Stomach (tissue), 9 donors: ENCODE data around the gene MMP21. TPM values are rescaled to one million over a fixed set of nuclear protein-coding genes. Genes with fewer than 3 reads are reported as not detected.
A peak's percentile ranks its signal among the peaks of the same experiment; 100 is the strongest.

Experiments
- DNase-seq, 2 donors: peaks; one replicate each; pipeline versions ENCODE4 v3.0.0 to v3.0.0-alpha.2; 2013 to 2019
- H3K27ac ChIP-seq, 5 donors: fragments of 200-600 bp in 4 of 5; sonication (generic) in 4 of 5; one replicate each; pipeline ENCODE4 v1.5.1; 2013 to 2019; ENCODE audit warnings: mild to moderate bottlenecking in 1 of 5, moderate library complexity in 1 of 5
- H3K27me3 ChIP-seq, 3 donors: fragments of 200-600 bp; sonication (generic); one replicate each; pipeline ENCODE4 v1.5.1; 2017 to 2019; ENCODE audit warnings: mixed run types in 1 of 3
- H3K36me3 ChIP-seq, 4 donors: fragments of 200-600 bp; sonication (generic); 1 replicate in 3 of 4; 2 replicates in 1 of 4; pipeline ENCODE4 v1.5.1; 2016 to 2019
- H3K4me1 ChIP-seq, 4 donors: fragments of 200-600 bp; sonication (generic); one replicate each; pipeline ENCODE4 v1.5.1; 2016 to 2019
- H3K4me3 ChIP-seq, 4 donors: fragments of 200-600 bp; sonication (generic) in 3 of 4; one replicate each; pipeline ENCODE4 v1.5.1; 2016 to 2019; ENCODE audit warnings: mild to moderate bottlenecking in 1 of 4
- H3K9me3 ChIP-seq, 4 donors: fragments of 200-600 bp; sonication (generic); one replicate each; pipeline ENCODE4 v1.5.1; 2016 to 2019
- EP300 ChIP-seq: sonication (generic); formaldehyde crosslinking; IDR thresholded peaks from one replicate; pipeline ENCODE4 v1.6.1; 2017; ENCODE audit warnings: antibody characterized with exemption
- POLR2A ChIP-seq, 4 donors: fragments of 450-650 bp; IDR thresholded peaks; one replicate each; pipeline ENCODE4 v1.6.1; 2016; ENCODE audit warnings: antibody characterized with exemption in 4 of 4, control low read depth in 2 of 4, mild to moderate bottlenecking in 1 of 4, moderate library complexity in 1 of 4
- POLR2AphosphoS5 ChIP-seq, 3 donors: sonication (generic); formaldehyde crosslinking; IDR thresholded peaks; one replicate each; pipeline ENCODE4 v1.6.1; 2016; ENCODE audit warnings: antibody characterized with exemption in 3 of 3
- WGBS, 5 donors: extraction: QIAGEN DNeasy Blood & Tissue Kit in 3 of 5; methylation state at CpG; one replicate each; pipeline versions ENCODE4 v1.1.5 to v1.1.7; 2013 to 2018; 5-methylcytosine and 5-hydroxymethylcytosine counted together
- intact Hi-C: fragments of 100-400 bp; cut with DNase I; formaldehyde crosslinking; loops from one replicate; pipeline ENCODE4 v1.15.1; 2023; ENCODE audit warnings: low total_unique reads
- polyA plus RNA-seq, 3 donors: library from polyadenylated mRNA; stranded (reverse); fragments of 200-250 nt; gene quantifications; one replicate each; pipeline ENCODE4 v1.2.3, GENCODE V29; 2013
- total RNA-seq, 5 donors: library from RNA; depleted of rRNA; stranded (reverse); fragments of >200 nt; gene quantifications; one replicate each; pipeline versions ENCODE4 v1.1.0 to v1.2.3, GENCODE V29; 2014 to 2016
- TF ChIP-seq, protein P1 (sequence below), 7 experiments: fragments of 450-650 bp in 4 of 7; fragments of 200-600 bp in 3 of 7; sonication (generic) in 3 of 7; IDR thresholded peaks; one replicate each; pipeline ENCODE4 v1.5.1; 2016 to 2019; ENCODE audit warnings: antibody characterized with exemption in 7 of 7, control low read depth in 2 of 7, mild to moderate bottlenecking in 1 of 7
- donor health status: healthy with polysubstance abuse.
- donor health status: Bipolar disorder and iron deficiency.
- donor health status: healthy.

Gene MMP21
- total and polyA plus RNA-seq, 8 donors = 0.45 TPM; not detected in 7

DNA sequence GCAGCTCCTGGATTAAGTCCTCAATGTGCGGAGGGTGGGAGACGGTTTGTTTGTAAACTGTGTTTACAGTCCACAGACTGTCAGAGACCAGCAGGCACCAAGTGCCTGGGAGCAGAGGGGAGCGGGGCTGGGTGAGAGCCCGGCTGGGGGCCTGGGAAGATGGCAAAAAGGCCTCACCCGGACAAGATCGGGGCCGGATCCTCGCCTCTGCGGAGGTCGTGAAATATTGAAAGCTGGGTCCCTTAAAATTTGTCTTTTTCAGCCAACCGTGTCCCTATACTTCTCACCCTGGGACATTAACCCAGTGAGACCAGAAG is 2.8 kb downstream of the MMP21 start:
- H3K36me3 ChIP-seq = peaks cover 0 to 7% (median 6%) of the 10 kb centered on the region in 4 donors
- H3K4me1 ChIP-seq = peaks cover 0 to 20% (median 6%) of the 10 kb centered on the region in 4 donors
- TF ChIP-seq, protein P1, sequence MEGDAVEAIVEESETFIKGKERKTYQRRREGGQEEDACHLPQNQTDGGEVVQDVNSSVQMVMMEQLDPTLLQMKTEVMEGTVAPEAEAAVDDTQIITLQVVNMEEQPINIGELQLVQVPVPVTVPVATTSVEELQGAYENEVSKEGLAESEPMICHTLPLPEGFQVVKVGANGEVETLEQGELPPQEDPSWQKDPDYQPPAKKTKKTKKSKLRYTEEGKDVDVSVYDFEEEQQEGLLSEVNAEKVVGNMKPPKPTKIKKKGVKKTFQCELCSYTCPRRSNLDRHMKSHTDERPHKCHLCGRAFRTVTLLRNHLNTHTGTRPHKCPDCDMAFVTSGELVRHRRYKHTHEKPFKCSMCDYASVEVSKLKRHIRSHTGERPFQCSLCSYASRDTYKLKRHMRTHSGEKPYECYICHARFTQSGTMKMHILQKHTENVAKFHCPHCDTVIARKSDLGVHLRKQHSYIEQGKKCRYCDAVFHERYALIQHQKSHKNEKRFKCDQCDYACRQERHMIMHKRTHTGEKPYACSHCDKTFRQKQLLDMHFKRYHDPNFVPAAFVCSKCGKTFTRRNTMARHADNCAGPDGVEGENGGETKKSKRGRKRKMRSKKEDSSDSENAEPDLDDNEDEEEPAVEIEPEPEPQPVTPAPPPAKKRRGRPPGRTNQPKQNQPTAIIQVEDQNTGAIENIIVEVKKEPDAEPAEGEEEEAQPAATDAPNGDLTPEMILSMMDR (IDR thresholded peaks at IDR 0.05) = no peak
- TF ChIP-seq EP300 (no peak), POLR2A (IDR thresholded peaks at IDR 0.05) (no peak)
- 85 to 95% (median 86%) methylated on average over 9 to 11 of the region's 11 CpGs for WGBS, 5 donors
- H3K27ac ChIP-seq = no peak overlapping the region
- no peak for DNase-seq
- H3K4me3 ChIP-seq = no peak overlapping the region
- no peaks in the 10 kb centered on the region for H3K9me3 ChIP-seq
- H3K27me3 ChIP-seq = peaks cover 0 to 14% (median 0%) of the 10 kb centered on the region in 3 donors
- intact Hi-C loops = no loop called here

DNA sequence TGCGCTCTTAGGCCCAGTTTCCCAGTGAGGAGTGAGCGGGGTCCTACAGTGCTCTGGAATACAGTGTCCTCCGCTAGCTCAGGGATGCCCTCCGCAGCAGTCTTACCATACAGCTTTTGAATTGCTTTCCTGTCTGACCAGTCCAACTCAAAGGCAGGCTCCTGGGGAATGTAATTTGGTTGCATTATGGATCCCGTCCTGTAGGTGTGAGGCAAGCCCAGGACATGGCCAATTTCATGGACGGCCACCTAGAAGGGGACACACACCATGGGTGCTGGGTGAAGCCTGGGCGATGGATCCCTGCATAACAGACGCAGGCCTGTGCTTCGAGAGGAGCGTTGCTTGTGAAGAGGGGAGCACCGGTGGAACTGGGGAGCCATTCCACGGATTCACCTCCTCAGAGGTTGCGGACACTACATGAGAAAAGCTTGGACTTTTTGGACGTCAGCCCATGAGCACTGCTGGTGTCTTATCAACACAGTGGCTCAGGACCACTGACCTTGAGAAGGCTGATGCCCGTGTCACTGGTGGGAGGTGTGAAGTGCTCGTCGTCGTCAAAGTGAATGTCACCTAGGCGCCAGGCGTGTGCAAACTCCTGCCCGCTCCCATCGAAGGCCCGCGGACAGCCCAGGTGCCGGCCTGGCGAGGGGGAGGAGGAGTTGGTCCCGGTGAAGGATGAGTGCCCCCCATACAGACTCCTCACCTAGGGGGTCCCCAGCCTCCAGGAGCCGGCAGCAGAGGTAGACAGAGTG is 3.3 kb downstream of the MMP21 start:
- peaks cover 0 to 20% (median 6%) of the 10 kb centered on the region in 4 donors for H3K4me1 ChIP-seq
- DNase-seq = no peak
- no peak overlapping the region for H3K4me3 ChIP-seq
- intact Hi-C loops = no loop called here
- no peaks in the 10 kb centered on the region for H3K9me3 ChIP-seq
- TF ChIP-seq POLR2A (IDR thresholded peaks at IDR 0.05) = no peak
- TF ChIP-seq POLR2AphosphoS5 (IDR thresholded peaks at IDR 0.05) = no peak
- TF ChIP-seq EP300 = no peak
- TF ChIP-seq, protein P1 (IDR thresholded peaks at IDR 0.05) = no peak
- 87 to 92% (median 89%) methylated on average over 25 to 28 of the region's 28 CpGs for WGBS, 5 donors
- H3K27ac ChIP-seq = no peak overlapping the region
- peaks cover 0 to 14% (median 0%) of the 10 kb centered on the region in 3 donors for H3K27me3 ChIP-seq
- H3K36me3 ChIP-seq = peaks cover 0 to 11% (median 6%) of the 10 kb centered on the region in 4 donors

DNA sequence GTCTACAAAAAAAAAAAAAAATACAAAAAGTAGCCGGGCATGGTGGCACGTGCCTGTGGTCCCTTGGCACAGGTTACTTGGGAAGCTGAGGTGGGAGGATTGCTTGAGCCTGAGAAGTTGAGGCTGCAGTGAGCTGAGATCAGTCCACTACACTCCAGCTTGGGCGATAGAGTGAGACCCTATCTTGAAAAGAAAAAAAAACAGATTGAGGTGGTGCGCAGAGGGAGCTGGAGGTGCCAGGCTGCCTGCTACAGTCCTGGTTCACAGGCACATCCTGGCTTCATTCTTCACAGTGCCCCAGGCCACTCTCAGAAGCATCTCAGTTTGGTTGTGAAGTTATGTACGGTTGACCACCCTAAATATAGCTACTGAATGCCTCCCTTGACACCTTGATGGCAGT is 4.8 kb downstream of the MMP21 start:
- intact Hi-C loops = no loop called here

DNA sequence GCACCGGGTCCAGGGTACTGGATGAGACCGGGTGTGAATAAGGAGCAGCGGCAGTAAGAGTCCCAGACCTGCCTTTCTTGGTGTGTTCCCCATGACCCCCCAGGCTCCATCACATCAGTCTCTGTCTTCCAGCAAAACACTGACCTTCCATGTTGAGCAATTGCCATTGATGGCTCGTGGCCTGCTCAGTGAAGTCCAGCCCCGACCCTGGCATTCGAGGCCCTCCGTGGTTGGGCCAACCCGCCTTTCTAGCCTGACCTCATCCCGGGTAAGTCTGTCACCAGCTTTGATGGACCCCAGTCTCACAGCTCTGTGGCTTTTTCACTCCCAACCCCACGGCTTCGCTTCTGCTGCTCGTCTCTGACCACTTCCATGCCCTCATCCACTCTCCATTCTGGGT is 6.4 kb downstream of the MMP21 start:
- peaks cover 0 to 9% (median 0%) of the 10 kb centered on the region in 3 donors for H3K27me3 ChIP-seq
- intact Hi-C loops = no loop called here
- 82 to 98% (median 90%) methylated on average over 12 of the region's 12 CpGs for WGBS, 5 donors
- DNase-seq = no peak
- H3K36me3 ChIP-seq = peaks cover 9 to 42% (median 27%) of the 10 kb centered on the region in 4 donors
- H3K4me3 ChIP-seq = no peak overlapping the region
- TF ChIP-seq EP300 = no peak
- no peak for TF ChIP-seq POLR2AphosphoS5 (IDR thresholded peaks at IDR 0.05)
- TF ChIP-seq, protein P1 (IDR thresholded peaks at IDR 0.05) = no peak
- no peak for TF ChIP-seq POLR2A (IDR thresholded peaks at IDR 0.05)
- H3K27ac ChIP-seq = peak overlapping the region in 1 of 5 donors; percentile 34
- H3K9me3 ChIP-seq = no peaks in the 10 kb centered on the region
- peaks cover 0 to 26% (median 12%) of the 10 kb centered on the region in 4 donors for H3K4me1 ChIP-seq

More for the DNA sequence above, 4.8 kb downstream of the MMP21 start:
- TF ChIP-seq POLR2AphosphoS5 (IDR thresholded peaks at IDR 0.05) = no peak
- no peak for TF ChIP-seq POLR2A (IDR thresholded peaks at IDR 0.05)
- no peak for TF ChIP-seq EP300
- TF ChIP-seq, protein P1 (IDR thresholded peaks at IDR 0.05) = no peak
- H3K36me3 ChIP-seq = peaks cover 0 to 26% (median 10%) of the 10 kb centered on the region in 4 donors
- DNase-seq = no peak
- peaks cover 0 to 26% (median 12%) of the 10 kb centered on the region in 4 donors for H3K4me1 ChIP-seq
- no peaks in the 10 kb centered on the region for H3K9me3 ChIP-seq
- H3K4me3 ChIP-seq = no peak overlapping the region
- peaks cover 0 to 14% (median 0%) of the 10 kb centered on the region in 3 donors for H3K27me3 ChIP-seq
- no peak overlapping the region for H3K27ac ChIP-seq
- WGBS, 5 donors = 90 to 97% (median 93%) methylated on average over 5 of the region's 5 CpGs
